Activated CD4-positive, alpha-beta T cell treated with anti-CD3 and anti-CD28 coated beads, Interleukin-2, amount 10 ng/mL, durations not matched to agents 24 days and 14 days (primary cell): ENCODE data around the gene ACSL6. TPM values are rescaled to one million over a fixed set of nuclear protein-coding genes. Genes with fewer than 3 reads are reported as not detected.
A peak's percentile ranks its signal among the peaks of the same experiment; 100 is the strongest.

Source experiments
- DNase-seq: peaks from one replicate; pipeline ENCODE4 v3.0.0; 2022
- H3K27ac Mint-ChIP-seq: one replicate; pipeline ENCODE4 v1.8.0; 2022; ENCODE audit warnings: mild to moderate bottlenecking, mixed read lengths
- H3K27me3 Mint-ChIP-seq: one replicate; pipeline ENCODE4 v1.8.0; 2022; ENCODE audit warnings: mixed read lengths
- H3K36me3 Mint-ChIP-seq: one replicate; pipeline ENCODE4 v1.8.0; 2022; ENCODE audit warnings: low read depth, mild to moderate bottlenecking, mixed read lengths
- H3K4me1 Mint-ChIP-seq: one replicate; pipeline ENCODE4 v1.8.0; 2021; ENCODE audit warnings: mixed read lengths
- H3K4me3 Mint-ChIP-seq: one replicate; pipeline ENCODE4 v1.8.0; 2022; ENCODE audit warnings: mild to moderate bottlenecking, moderate library complexity, mixed read lengths
- H3K9me3 Mint-ChIP-seq: one replicate; pipeline ENCODE4 v1.8.0; 2021; ENCODE audit warnings: mixed read lengths
- intact Hi-C: fragments of 100-400 bp; cut with micrococcal nuclease; formaldehyde crosslinking; loops from one replicate; pipeline ENCODE4 v1.15.1; 2023
- total RNA-seq: library from RNA; stranded (reverse); gene quantifications from 2 replicates; pipeline ENCODE4 v1.2.3, GENCODE V29; 2022

ACSL6 gene
- total RNA-seq, 1 donor from 2014 or later, result 36.9 TPM

GRCh38 chr5:132053483-132053882 lies 42.0 kb upstream of the ACSL6 start:
- peaks cover 34% of the 10 kb centered on the region for H3K4me1 Mint-ChIP-seq
- H3K9me3 Mint-ChIP-seq, result no peaks in the 10 kb centered on the region

DNA sequence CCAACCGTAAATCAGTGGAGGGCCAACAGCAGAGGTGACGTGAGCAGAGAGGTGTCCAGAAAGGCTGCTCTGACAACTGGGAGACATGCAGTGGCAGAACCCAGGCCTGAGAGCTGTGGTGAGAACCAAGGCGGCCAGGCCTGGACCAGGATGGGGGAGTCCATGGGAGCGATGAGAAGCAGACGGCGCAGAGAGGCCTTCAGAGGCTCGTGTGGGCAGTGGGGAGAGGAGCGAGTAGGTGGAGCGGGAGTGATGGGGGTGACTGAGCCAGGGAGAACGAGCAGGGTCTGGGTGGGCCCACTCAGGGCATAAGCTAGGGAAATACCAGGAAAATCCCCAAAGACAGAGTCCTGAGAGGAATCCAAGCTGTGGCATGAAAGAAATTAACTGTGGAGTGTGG lies 41.1 kb upstream of the ACSL6 start:
- DNase-seq, result no peak
- peaks cover 29% of the 10 kb centered on the region for H3K27me3 Mint-ChIP-seq
- peaks cover 30% of the 10 kb centered on the region for H3K4me1 Mint-ChIP-seq
- H3K4me3 Mint-ChIP-seq, result no peak overlapping the region
- intact Hi-C loops, result no loop called here
- peak overlapping the region; percentile 29 for H3K27ac Mint-ChIP-seq
- no peaks in the 10 kb centered on the region for H3K9me3 Mint-ChIP-seq
- H3K36me3 Mint-ChIP-seq, result no peaks in the 10 kb centered on the region

More at GRCh38 chr5:132053483-132053882, 42.0 kb upstream of the ACSL6 start:
- Mint-ChIP-seq H3K36me3 (no peaks in the 10 kb centered on the region), H3K27ac (peak overlapping the region; percentile 34), H3K27me3 (peaks cover 30% of the 10 kb centered on the region), H3K4me3 (no peak overlapping the region)
- no peak for DNase-seq
- intact Hi-C loops, result no loop called here

DNA sequence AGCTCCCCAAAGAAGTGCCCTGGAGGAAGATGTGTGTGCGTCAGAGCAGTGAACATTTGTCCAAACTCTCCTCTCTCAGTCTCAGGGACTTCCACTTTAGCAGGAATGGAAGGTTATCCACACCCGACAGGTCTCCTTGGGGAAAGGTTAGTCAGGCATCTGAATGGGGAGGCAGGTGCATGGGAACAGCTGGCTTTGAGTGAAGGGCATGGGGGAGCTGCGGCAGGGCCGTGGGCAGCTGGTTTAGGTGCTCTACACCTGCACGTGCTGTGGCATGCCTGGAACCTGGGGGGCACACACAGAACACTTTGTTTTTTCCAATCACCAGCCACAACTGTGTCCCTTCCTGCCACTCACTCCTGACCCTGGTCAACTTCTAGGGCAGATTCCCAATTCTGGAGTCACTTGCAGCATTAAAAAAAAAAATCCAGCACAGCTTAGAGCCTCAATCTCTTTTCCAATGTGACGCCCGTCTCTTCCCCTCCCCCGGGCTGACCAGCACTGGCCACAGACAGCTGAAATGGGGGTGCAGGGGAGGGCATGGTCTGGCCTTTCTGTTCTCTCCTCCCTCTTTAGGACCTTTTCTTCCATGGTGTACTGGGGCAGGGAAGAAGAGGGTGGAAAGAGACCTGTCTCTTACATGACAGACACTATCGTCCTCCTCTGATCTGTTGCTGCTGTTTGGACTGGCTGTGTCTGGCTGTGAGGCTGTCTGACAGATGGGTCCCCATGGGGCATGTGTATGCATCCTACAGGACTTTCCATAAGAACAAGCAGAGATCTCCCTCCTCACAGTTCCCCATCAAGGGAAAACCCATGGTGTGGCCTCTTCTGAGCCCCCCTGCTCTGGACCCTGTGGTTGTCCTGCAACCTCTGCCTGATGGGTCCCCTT lies 39.4 kb upstream of the ACSL6 start:
- H3K4me1 Mint-ChIP-seq, result peaks cover 16% of the 10 kb centered on the region
- no peak overlapping the region for H3K27ac Mint-ChIP-seq
- no peaks in the 10 kb centered on the region for H3K9me3 Mint-ChIP-seq
- peaks cover 28% of the 10 kb centered on the region for H3K27me3 Mint-ChIP-seq
- H3K36me3 Mint-ChIP-seq, result no peaks in the 10 kb centered on the region
- no peak overlapping the region for H3K4me3 Mint-ChIP-seq
- no peak for DNase-seq
- intact Hi-C loops, result no loop called here

DNA sequence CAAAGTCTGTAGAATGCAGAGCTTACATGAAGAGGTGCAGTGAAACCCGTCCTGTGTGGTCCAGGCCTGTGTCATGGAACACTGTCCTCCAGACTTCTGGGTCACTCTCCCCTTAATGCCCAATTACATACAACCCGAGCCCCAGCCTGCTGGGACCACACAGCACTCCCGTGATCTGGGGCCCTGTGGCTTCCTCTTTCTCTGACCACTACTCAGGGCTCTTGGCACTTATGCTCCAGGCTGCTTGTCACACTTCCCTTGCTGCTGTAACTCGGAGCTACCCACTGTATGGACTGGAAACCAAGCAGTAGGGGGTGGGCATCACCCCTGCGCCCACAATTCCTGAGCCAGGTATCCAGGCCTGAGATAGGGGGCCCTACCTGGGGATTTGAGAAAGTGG lies 38.7 kb upstream of the ACSL6 start:
- no peaks in the 10 kb centered on the region for H3K36me3 Mint-ChIP-seq
- peaks cover 31% of the 10 kb centered on the region for H3K27me3 Mint-ChIP-seq
- intact Hi-C loops, result no loop called here
- H3K27ac Mint-ChIP-seq, result no peak overlapping the region
- peaks cover 10% of the 10 kb centered on the region for H3K4me1 Mint-ChIP-seq
- no peak for DNase-seq
- no peaks in the 10 kb centered on the region for H3K9me3 Mint-ChIP-seq
- no peak overlapping the region for H3K4me3 Mint-ChIP-seq

DNA sequence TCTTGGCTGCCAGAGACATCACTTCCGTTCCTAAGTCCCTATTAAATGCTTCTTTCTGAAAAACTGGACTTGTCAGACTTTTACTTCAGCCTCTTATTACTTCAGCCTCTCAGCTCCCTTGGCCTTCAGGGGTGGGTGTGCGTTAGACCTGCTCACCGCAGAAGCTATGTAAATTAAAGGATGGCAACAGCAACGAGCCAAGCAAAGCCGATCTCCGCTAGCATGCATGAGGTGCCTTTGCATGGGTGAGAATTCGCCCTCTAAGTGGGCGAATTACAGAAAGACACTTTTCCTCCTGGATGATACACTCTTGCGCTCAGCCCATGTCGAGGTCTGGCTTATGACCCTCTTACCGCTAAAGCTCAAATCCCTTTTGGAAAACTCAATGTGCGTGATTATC lies 38.1 kb upstream of the ACSL6 start:
- peaks cover 31% of the 10 kb centered on the region for H3K27me3 Mint-ChIP-seq
- H3K4me3 Mint-ChIP-seq, result no peak overlapping the region
- no peak overlapping the region for H3K27ac Mint-ChIP-seq
- intact Hi-C loops, result no loop called here
- no peaks in the 10 kb centered on the region for H3K36me3 Mint-ChIP-seq
- H3K9me3 Mint-ChIP-seq, result no peaks in the 10 kb centered on the region
- peaks cover 4% of the 10 kb centered on the region for H3K4me1 Mint-ChIP-seq
- no peak for DNase-seq

DNA sequence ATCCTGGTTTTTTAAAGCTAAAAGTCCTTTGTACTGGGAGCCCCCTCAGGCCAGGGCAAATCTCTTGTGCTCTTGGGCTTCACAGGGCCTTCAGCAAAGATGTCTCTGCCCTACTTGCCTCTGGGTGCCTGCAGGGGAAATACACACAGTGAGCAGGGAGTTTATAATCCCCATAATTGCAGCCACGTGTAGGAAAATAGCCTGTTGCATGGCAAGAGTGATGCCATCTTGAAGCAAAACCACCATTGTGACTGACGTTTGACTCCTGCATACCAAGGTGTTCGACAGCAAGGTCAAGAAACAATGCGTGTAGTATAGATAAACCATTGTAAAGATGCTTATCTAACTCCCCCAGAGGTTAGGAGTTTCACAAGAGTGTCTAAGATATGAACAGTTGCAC lies 37.6 kb upstream of the ACSL6 start:
- Mint-ChIP-seq H3K27me3 (peaks cover 33% of the 10 kb centered on the region), H3K36me3 (no peaks in the 10 kb centered on the region), H3K4me1 (peaks cover 2% of the 10 kb centered on the region), H3K9me3 (no peaks in the 10 kb centered on the region), H3K27ac (no peak overlapping the region), H3K4me3 (no peak overlapping the region)
- no peak for DNase-seq
- intact Hi-C loops, result no loop called here

DNA sequence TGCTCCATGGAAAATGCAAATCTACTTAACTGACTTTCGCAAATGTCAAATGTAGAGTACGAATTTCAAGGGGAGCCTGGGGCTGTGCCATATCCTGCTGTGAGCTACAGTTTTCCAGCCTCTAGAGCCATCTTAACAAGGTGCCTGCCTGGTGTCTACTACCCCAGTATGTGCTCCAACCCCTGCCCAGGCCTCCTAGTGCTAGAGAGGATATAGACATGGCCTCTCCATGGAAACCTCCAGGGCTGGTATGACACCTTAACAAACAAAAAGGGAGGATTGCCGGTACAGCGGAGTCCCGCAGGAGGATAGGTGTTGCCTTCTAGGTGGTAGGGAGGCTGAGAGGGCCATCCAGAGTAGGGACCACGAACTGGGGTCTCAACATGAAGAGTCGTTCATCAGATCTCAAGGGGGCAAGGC lies 35.4 kb upstream of the ACSL6 start:
- H3K4me3 Mint-ChIP-seq, result no peak overlapping the region
- H3K36me3 Mint-ChIP-seq, result no peaks in the 10 kb centered on the region
- H3K9me3 Mint-ChIP-seq, result peaks cover 4% of the 10 kb centered on the region
- H3K4me1 Mint-ChIP-seq, result peaks cover 2% of the 10 kb centered on the region
- no peak for DNase-seq
- H3K27me3 Mint-ChIP-seq, result peaks cover 27% of the 10 kb centered on the region
- no peak overlapping the region for H3K27ac Mint-ChIP-seq
- intact Hi-C loops, result no loop called here

DNA sequence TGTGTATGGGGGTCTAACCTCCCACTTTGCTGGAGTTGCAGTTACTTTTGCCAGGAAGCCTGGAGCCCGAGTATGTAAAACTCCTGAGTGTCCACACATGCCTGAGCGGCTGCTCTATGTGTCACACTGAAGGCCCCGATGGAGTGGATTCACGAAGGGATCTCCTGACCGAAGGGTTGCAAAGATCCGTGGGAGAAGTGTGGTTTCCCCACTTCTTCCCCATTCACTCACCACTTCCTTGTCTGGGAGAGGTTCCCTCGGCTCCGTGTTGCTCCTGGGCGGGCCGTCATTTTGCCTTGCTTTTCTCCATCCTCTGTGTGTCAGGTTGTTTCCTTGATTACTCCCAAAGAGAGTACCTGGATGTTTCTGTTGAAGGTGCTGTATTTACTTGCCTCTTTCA lies 32.7 kb upstream of the ACSL6 start:
- DNase-seq, result no peak
- Mint-ChIP-seq H3K9me3 (peaks cover 20% of the 10 kb centered on the region), H3K27ac (no peak overlapping the region), H3K4me3 (no peak overlapping the region), H3K36me3 (peaks cover 2% of the 10 kb centered on the region), H3K27me3 (peaks cover 40% of the 10 kb centered on the region), H3K4me1 (peaks cover 10% of the 10 kb centered on the region)
- intact Hi-C loops, result no loop called here

DNA sequence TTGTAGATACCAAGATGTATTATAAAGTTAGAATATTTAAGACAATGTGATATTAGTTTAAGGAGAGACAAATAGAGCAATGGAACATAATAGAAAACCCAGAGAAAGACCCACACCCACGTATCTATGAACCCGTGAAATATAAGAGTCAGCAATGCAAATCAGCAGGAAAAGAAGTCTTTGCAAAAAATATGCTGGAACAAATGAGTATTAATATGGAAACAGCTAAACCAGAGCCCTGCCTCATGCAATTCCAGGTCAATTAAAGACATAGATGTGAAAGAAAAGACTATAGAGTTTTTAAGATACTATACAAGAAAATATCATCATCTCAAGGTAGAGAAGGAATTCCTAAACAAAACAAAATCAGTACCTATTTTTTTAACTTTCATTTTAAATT lies 25.9 kb upstream of the ACSL6 start:
- Mint-ChIP-seq H3K4me3 (no peak overlapping the region), H3K9me3 (peaks cover 34% of the 10 kb centered on the region), H3K36me3 (peaks cover 6% of the 10 kb centered on the region), H3K4me1 (peaks cover 15% of the 10 kb centered on the region), H3K27me3 (peaks cover 69% of the 10 kb centered on the region), H3K27ac (no peak overlapping the region)
- DNase-seq, result no peak
- intact Hi-C loops, result no loop called here

DNA sequence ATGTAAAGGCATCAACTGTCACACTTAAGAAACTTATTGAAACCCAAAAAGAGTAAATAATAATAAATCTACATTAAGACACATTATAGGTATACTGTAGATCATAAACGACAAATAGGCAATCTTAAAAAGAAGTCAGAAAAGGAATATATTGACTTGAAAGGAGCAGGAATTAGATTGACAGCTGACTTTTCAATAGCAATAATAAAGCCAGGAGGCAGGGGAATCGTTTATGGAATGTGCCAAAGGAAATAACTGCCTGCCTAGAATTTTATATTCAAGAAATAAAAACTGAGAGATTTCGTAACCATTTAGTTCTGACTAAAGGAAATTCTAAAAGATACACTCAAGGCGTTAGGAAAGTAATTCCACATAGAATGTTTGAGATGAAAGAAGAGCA lies 21.7 kb upstream of the ACSL6 start:
- no peak overlapping the region for H3K27ac Mint-ChIP-seq
- intact Hi-C loops, result no loop called here

GRCh38 chr5:132032196-132032595 lies 20.7 kb upstream of the ACSL6 start:
- no peak for DNase-seq
- Mint-ChIP-seq H3K27ac (no peak overlapping the region), H3K36me3 (peaks cover 5% of the 10 kb centered on the region), H3K9me3 (peaks cover 21% of the 10 kb centered on the region), H3K27me3 (peaks cover 51% of the 10 kb centered on the region), H3K4me1 (peaks cover 10% of the 10 kb centered on the region), H3K4me3 (no peak overlapping the region)
- intact Hi-C loops, result no loop called here

More for the DNA sequence above, 21.7 kb upstream of the ACSL6 start:
- peaks cover 11% of the 10 kb centered on the region for H3K4me1 Mint-ChIP-seq
- peaks cover 5% of the 10 kb centered on the region for H3K36me3 Mint-ChIP-seq
- H3K27me3 Mint-ChIP-seq, result peaks cover 53% of the 10 kb centered on the region
- H3K9me3 Mint-ChIP-seq, result peaks cover 24% of the 10 kb centered on the region
- DNase-seq, result no peak
- no peak overlapping the region for H3K4me3 Mint-ChIP-seq

GRCh38 chr5:132030610-132031009 lies 19.2 kb upstream of the ACSL6 start:
- Mint-ChIP-seq H3K4me3 (no peak overlapping the region), H3K27me3 (peaks cover 43% of the 10 kb centered on the region), H3K9me3 (peaks cover 21% of the 10 kb centered on the region), H3K4me1 (peaks cover 9% of the 10 kb centered on the region), H3K27ac (no peak overlapping the region), H3K36me3 (peaks cover 5% of the 10 kb centered on the region)
- DNase-seq, result no peak
- intact Hi-C loops, result no loop called here

DNA sequence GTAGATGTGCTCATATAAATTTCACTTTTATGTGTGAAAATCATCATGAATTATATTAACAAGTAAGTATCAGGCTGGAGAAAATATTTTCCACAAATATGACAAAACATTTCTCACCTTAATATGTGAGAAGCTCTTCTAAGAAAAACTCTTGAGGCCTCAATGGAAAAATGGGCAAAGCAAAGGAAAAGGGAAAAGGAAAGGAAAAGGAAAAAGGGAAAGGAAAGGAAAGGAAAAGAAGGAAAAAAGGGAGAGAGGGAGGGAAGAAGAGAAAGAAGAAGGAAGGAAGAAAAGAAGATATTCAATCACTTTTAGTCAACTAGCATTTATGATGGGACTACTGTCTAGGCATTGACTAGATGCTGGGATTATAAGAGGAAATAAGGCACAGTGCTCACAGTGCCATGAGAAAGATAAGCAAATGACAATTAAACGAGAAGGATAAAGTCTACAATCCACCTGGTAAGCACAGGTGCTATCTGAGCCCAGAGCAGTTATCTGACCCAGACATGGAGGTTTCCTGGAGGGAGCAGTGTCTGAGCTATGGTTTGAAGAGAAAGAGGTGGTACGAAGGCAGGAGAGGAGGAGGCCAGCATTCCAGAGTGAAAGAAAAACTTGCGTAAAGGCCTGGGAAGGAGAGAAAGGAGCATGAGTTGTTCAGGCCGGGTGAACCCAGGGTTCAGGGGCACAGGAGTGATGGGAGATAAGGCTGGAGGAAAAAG lies 18.3 kb upstream of the ACSL6 start:
- Mint-ChIP-seq H3K9me3 (peaks cover 21% of the 10 kb centered on the region), H3K4me1 (peaks cover 9% of the 10 kb centered on the region), H3K27me3 (peaks cover 41% of the 10 kb centered on the region), H3K36me3 (peaks cover 5% of the 10 kb centered on the region), H3K27ac (no peak overlapping the region), H3K4me3 (no peak overlapping the region)
- no peak for DNase-seq
- intact Hi-C loops, result no loop called here

GRCh38 chr5:132027027-132027426 lies 15.6 kb upstream of the ACSL6 start:
- no peak overlapping the region for H3K27ac Mint-ChIP-seq
- H3K27me3 Mint-ChIP-seq, result peaks cover 29% of the 10 kb centered on the region
- H3K36me3 Mint-ChIP-seq, result peaks cover 3% of the 10 kb centered on the region
- peak overlapping the region; percentile 41 for H3K4me3 Mint-ChIP-seq
- peaks cover 7% of the 10 kb centered on the region for H3K4me1 Mint-ChIP-seq
- intact Hi-C loops, result no loop called here
- peak; percentile 67 for DNase-seq
- peaks cover 12% of the 10 kb centered on the region for H3K9me3 Mint-ChIP-seq
